D721Med (cell line): Measurements from ENCODE around the gene RNU5B-1.

ENCODE experiments used
- DNase-seq: peaks from one replicate; pipeline ENCODE4 v3.0.0; 2011; ENCODE audit warnings: low spot score; ENCODE audit not compliant: insufficient read length
- FAIRE-seq: peaks from 2 replicates; lab custom pipeline; 2011; peaks lifted over from hg19 to GRCh38; lab: Jason Lieb, UNC
- TF ChIP-seq, protein P1 (sequence below): IDR thresholded peaks from 2 replicates; pipeline ENCODE4 v1.5.1; 2012; ENCODE audit warnings: mild to moderate bottlenecking, control low read depth; ENCODE audit not compliant: insufficient read depth; ENCODE audit errors: missing control alignments

The RNU5B-1 gene

DNA sequence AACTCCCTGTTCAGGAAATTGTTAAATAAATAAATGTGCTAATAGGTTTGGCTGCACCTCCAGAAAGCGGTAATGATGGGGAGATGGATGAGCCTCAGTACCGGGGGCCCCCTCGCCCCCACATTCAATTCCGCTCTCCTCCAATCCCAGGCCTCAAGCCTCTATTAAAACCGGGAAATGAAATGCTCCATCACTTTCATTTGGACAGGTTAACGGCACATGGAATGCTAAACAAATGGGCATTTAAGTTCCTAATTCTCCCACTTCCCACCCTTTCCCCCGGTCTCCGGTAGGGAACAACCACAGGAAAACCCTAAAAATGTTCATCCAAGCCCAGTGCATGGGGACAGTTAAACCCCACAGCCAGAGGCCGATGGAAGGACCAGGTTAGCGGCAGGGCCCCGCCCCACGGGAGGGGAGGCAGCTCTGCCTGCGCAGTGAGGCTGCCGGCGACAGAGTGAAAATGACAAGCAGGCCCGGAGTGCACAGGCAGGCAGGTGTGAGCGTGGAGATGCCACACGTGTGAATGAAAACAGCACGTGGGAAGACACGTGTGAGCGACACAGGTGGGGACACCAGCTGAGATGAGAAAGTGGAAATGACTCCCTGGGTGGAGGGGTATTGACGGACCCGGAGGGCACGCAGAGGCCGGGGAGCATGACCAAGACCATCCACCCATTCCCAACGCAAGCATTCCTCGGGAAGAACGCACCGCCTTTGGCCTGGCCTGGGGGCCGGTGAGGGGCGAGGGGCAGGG lies 28.1 kb downstream of the RNU5B-1 start:
- DNase-seq: no peak
- no peak for FAIRE-seq
- TF ChIP-seq, protein P1, sequence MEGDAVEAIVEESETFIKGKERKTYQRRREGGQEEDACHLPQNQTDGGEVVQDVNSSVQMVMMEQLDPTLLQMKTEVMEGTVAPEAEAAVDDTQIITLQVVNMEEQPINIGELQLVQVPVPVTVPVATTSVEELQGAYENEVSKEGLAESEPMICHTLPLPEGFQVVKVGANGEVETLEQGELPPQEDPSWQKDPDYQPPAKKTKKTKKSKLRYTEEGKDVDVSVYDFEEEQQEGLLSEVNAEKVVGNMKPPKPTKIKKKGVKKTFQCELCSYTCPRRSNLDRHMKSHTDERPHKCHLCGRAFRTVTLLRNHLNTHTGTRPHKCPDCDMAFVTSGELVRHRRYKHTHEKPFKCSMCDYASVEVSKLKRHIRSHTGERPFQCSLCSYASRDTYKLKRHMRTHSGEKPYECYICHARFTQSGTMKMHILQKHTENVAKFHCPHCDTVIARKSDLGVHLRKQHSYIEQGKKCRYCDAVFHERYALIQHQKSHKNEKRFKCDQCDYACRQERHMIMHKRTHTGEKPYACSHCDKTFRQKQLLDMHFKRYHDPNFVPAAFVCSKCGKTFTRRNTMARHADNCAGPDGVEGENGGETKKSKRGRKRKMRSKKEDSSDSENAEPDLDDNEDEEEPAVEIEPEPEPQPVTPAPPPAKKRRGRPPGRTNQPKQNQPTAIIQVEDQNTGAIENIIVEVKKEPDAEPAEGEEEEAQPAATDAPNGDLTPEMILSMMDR: no peak

DNA sequence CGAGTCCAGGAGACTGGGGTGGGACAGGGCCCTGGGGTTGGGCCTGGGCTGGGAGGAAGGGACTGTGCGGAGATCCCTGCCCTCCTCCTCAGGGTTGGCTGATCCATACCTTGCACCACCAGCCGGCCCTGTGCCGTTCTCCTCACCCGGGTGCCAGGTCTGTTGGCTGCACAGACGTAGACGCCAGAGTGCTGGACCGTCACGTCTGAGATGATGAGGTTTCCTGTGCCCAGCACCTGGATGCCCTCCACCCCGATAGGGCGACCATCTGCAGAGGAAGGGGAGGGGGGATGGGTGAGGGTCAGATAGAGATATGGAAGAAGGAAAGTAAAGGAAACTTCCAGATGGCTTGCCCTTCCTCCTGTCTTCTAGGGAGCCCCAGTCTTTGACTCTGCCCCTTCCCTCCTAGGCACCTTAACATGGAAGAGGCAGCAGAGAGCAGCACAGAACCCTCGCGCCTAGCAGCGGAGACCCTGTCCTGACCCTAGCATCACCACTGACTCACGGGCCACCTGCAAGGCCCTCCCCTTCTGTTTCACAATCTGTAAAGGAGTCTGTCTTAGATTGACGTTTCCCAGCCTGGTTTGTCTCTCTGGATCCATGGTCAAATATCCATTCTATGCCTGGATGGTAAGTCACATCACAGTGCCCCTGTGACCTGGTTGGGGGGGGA lies 28.8 kb downstream of the RNU5B-1 start:
- no peak for FAIRE-seq

DNA sequence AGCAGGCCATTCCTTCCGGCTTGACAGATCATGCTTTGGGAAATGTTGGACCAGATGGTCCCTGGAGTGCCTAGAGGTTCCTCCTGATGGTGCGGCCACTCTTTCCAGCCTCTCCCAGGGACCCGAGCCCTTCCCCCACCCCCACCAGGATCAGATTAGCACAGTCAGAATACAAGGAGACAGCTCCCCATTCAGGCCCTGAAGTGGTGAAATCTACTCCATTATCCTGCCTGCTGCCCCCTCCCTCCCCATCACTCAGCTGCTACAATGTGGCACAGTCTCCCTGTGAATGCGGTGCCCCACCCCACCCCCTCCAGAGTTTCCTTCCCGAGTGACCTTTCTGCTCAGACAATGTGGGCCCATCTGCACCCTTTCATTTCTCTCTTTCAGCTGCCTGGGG lies 29.4 kb downstream of the RNU5B-1 start:
- no peak for FAIRE-seq
- TF ChIP-seq, protein P1: no peak
- no peak for DNase-seq

More for the DNA sequence above, 28.8 kb downstream of the RNU5B-1 start:
- no peak for DNase-seq
- TF ChIP-seq, protein P1: no peak

DNA sequence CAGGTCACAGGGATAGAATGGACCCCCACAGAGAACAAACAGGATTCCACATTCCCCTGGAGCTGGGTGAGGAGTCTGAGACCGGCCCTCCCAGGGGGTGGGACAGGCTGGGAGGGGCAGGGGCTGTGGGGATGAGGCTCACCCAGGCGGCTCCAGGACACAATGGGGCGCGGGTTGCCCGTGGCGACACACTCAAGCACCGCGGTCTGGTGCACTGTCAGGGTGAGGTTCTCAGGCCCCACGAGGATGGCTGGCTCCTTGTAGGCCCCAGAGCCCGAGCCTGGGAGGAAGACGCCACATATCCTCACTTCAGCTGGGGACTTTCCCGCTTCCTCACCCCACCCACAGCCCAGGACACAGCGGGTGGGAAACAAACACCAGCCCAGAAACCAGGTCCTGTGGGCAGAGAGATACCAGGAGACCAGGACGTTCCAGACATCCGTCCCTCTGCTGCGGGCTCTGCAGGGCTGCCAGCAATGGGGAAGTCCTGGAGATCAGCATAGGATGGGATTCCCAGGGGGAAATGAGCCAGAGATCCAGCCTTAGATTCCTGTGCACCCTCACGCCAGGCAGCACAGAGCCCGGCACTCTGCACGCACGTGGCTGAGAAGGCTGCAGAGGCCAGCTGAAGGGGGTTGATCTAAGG lies 30.2 kb downstream of the RNU5B-1 start:
- DNase-seq (no peak), FAIRE-seq (no peak)
- TF ChIP-seq, protein P1: no peak

DNA sequence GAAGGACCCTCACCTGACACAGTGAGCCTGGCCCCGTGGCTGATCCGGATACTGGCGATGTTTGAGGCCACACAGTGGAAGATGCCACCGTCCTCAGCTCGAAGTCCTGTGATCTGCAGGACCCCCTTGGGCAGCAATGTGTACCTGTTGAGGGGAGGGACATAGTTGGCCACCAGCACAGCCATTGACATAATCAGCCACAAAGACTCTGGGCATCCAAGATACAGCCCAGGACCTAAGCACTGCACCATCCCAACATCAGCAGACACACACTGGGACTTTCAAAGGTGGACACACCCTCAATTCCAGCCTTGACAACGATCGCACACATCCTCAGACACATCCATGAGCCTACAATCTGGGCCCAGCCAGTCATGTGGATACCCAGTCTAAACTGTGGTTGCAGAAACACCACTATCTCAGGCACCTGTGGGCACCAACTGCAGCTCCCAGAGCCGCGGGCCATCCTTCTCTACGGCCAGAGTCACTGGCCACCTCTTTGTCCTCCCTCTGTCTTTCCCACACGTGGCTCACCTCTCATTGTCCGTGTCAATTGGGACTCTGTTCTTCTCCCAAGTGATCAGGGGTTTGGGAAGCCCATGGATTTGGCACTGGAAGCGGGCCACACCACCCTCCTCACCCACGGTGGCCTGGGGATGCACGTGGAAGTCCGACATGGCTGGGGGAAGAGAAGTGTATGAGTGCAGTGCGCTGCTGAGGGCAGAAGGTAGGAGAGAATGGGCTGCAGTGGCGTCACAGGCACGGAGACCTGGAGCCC lies 31.0 kb downstream of the RNU5B-1 start:
- TF ChIP-seq, protein P1: no peak
- DNase-seq: no peak
- FAIRE-seq: no peak

DNA sequence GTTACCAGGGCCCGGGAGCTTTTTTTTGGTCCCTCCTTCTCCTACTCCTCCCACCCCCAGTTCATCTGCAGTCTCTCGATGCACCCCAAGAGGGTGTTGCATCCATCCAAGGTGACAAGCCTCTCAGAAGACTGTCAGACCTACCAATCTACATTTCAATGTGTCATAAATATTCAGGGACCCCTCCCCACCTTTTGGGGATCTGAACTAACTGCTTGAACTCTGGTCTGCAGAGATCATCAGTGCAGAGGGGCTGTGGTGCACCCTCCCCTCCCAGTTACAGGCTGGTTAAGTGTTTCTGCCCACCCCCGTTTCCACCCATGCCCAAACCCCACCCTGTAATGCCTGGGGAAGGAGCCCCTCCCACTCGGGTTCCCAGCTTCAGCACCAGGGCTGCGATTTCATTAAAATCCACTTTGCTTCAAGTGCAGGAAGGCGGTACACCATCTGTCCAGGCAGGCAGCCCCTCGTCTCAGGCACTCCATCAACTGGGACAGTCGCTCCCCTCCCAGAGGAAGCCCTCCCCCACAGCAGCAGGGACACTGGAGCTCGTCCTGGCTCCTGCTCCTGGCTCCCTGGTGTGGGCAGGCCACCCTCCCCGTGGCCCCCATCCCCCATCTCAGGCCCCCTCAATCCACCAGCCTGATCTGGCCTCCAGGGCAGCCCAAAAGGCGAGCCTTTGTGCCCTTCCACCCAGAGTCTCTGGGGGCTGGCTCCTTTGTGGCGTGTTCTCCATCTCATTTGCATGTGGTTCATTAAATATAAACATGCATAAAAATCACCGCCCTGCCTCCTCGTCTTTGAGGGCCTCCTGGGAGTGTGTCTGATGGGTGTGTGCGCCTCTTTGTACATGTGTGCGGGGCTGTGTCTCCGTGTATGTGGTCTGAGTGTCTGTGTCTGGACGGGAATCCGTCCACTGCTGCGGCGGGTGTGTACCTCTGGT lies 32.3 kb downstream of the RNU5B-1 start:
- DNase-seq (no peak), FAIRE-seq (no peak)
- TF ChIP-seq, protein P1: no peak
